Fibroblast of skin of left quadriceps (primary cell): ENCODE data around the gene NCOR1.
"Not testable (repeated sequence)": the region's sequence is repeated elsewhere in the genome, so short reads cannot be mapped to it uniquely, and the experiment has no call there.

Experiments
- DNase-seq, 2 experiments: peaks; one replicate each; pipeline ENCODE4 v3.0.0-alpha.2; 2013; ENCODE audit warnings: low read depth in 2 of 2

Gene NCOR1

GRCh38 chr17:16148596-16148995, 66.7 kb downstream of the NCOR1 start:
- no peak for DNase-seq

DNA sequence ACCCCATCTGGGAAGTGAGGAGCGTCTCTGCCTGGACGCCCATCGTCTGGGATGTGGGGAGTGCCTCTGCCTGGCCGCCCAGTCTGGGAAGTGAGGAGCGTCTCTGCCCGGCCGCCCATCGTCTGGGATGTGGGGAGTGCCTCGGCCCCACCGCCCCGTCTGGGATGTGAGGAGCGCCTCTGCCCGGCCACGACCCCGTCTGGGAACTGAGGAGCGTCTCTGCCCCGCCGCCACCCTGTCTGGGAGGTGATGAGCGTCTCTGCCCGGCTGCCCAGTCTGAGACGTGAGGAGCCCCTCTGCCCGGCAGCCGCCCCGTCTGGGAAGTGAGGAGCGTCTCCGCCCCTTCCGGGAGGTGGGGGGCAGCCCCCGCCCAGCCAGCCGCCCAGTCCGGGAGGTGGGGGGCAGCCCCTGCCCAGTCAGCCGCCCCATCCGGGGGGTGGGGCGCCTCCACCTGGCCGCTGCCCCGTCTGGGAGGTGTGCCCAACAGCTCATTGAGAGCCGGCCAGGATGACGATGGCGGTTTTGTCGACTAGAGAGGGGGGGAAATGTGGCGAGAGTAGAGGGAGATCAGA, 69.9 kb downstream of the NCOR1 start:
- not testable (repeated sequence) for DNase-seq

- DNase-seq, result no peak
These were observed 73.6 kb downstream of the NCOR1 start for GRCh38 chr17:16141685-16142084.

GRCh38 chr17:16140854-16141253, 74.5 kb downstream of the NCOR1 start:
- DNase-seq, result no peak

GRCh38 chr17:16135461-16135860, 79.9 kb downstream of the NCOR1 start:
- no peak for DNase-seq

GRCh38 chr17:16131593-16131992, 83.7 kb downstream of the NCOR1 start:
- DNase-seq, result no peak

GRCh38 chr17:16129441-16130205, 85.7 kb downstream of the NCOR1 start:
- DNase-seq, result no peak

- no peak for DNase-seq
These were observed 91.8 kb downstream of the NCOR1 start for GRCh38 chr17:16123531-16123930.

- DNase-seq, result no peak
These were observed 92.5 kb downstream of the NCOR1 start for GRCh38 chr17:16122697-16123434.

DNA sequence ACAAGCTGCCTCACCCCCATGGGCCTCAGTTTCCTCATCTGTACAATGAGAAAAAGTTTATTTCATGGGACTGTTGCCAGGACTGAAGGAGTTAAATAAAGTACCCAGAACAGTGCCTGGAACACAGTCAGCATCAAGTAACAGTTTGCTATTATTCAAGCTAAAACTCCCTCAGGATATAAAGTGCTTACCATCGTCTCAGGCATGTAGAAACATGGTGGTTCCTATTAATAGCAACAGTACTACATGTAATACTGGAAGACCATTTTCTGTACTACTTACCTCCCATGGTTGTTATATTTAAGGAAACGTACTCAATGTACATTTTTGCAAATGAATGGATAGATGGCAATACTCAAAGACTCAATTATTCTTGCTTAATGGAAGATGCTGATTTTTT, 93.4 kb downstream of the NCOR1 start:
- no peak for DNase-seq

DNA sequence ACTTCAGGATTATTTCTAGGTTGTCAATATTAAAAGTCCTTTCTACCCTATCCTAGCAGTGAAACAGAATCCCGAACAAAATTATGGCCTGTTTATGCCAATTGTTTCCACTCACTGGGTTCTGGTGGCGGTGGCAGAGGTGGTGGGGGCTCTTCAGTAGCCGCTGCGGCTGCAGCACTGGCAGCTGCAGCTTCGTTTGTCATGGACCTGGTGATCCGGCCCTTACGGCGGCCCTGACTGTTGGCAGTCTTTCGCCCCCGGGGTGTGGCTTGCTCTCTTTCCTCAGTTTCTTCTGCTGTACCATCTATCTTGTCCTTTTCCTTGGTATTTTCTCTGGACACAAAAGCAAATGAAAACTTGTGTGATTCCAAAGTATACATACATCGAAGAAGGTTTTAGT, 94.4 kb downstream of the NCOR1 start:
- no peak for DNase-seq

GRCh38 chr17:16117149-16117548, 98.2 kb downstream of the NCOR1 start:
- DNase-seq, result no peak

DNA sequence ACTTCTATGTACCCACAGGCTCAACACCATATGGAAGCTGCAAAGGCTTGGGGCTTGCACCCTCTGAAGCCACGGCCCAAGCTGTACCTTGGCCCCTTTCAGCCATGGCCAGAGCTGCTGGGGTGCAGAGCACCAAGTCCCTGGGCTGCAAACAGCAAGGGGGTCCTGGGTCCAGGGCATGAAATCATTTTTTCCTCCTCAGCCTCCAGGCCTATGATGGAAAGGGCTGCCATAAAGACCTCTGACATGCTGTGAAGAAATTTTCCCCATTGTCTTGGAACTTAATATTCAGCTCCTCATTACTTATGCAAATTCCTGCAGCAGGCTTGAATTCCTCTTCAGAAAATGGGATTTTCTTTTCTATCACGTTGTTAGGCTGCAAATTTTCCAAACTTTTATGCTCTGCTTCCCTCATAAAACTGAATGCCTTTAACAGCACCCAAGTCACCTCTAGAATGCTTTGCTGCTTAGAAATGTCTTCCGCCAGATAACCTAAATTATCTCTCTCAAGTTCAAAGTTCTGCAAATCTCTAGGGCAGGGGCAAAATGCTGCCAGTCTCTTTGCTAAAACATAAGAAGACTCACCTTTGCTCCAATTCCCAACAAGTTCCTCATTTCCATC, 100.1 kb downstream of the NCOR1 start:
- not testable (repeated sequence) for DNase-seq

DNA sequence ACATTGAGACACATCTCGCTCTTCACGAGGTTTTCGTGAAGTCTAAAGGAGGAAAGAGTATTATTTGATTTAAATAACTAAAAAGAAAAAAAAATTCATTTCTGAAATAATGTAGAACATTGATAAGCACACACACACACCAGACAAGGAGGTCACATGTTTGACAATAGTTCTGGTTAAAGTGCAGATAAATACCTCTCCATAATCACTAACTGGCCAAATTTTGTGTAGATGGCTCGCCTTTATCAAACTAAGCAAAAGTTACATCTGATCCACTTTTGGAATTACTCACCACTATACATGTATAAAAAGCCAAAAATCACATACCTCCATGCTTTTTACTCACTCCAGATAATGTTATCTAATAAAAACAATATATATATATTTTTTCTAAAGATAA, 106.5 kb downstream of the NCOR1 start:
- DNase-seq, result no peak

DNA sequence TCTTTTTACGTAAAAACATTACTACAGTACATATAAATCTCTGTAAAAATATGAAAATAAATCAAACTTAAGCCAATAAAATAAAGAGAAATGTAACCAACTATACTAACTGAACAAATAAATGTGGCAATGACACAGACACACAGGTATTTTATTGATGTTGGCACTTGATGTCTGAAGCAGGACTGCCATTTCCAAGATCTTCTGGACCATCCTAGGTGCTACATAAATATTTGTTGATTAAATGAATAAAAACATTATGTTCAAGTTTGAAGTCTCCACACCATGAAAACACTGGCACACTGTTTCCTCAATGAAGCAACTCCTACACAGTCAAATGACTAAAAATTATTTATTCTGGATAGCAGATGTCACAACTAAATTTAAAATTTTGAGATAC, 106.9 kb downstream of the NCOR1 start:
- DNase-seq, result no peak

DNA sequence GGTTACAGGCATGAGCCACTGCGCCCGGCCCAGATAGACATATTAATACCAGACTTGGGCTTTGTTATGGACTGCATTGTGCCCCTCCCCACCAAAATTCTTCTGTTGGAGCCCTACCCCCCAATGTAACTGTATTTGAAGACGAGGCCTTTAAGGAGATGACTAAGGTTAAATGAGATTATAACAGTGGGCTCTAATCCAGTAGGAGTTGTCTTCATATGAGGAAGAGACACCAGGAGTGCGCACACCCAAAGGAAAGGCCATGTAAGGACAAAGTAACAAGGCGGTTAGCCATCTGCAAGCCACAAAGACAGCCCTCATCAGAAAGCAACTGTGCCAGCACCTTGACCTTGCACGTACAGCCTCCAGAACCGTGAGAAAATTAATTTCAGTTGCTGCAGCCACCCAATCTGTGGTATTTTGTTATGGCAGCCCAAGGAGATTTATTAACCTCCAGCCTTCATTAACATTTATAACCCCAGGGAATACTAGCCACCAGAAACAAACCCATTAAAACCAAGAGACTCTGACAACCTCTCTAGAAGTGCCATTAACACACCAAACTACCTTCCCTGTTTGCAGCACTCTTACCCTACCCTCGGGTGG, 108.1 kb downstream of the NCOR1 start:
- DNase-seq, result no peak

DNA sequence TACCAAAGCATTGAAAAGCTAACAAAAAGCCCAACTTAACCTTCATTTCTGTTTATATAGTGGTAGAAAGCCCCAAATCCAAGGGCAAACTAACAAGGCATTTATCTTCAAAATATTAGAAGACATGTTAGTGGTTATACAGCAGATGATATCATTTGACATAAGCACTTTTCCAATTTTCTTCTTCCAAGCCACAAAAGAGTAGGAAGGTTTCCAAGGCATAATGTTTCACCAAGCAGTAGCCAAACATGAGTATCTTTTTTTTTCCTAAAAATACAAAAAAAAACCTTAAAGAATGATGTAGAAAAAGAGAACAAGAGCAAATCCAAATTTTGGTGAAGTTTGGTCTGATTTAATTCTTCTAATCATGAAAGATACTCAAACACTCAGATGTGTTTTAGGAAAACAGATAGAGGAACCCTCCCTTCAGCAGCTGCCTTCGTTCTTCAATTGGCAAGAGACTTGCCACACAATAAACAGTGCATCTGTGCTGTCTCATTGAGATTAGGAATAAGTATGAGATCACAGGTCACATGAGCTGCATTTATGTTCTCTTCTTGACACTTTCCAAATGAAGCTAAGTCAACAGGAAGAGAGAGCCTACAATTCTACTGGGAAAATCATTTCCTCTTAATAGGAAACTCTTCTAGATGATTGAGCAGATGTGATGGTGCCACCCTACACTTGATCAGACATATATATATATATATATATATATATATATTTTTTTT, 109.0 kb downstream of the NCOR1 start:
- DNase-seq, result no peak

- no peak for DNase-seq
These were observed 111.1 kb downstream of the NCOR1 start for GRCh38 chr17:16104189-16104588.

DNA sequence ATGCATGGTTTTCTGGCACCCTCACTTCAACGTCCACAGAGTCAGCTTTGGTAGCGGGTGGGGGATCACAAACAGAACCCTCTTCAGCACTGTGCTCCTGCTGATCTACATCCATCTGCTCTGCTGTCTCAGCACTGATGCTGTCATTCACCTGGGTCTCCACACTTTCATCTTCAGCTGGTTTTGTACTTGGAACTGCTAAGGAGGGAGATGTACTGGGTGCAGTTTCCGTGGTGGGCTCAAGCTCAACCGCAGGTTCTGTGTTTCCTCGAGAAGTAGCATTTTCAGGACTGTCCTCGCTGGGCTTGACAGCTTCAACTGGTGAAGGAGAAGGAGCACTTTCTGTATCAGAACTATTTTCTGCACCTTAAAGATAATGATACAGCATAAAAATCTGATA, 113.9 kb downstream of the NCOR1 start:
- DNase-seq, result no peak

GRCh38 chr17:16100737-16101400, 114.5 kb downstream of the NCOR1 start:
- no peak for DNase-seq

DNA sequence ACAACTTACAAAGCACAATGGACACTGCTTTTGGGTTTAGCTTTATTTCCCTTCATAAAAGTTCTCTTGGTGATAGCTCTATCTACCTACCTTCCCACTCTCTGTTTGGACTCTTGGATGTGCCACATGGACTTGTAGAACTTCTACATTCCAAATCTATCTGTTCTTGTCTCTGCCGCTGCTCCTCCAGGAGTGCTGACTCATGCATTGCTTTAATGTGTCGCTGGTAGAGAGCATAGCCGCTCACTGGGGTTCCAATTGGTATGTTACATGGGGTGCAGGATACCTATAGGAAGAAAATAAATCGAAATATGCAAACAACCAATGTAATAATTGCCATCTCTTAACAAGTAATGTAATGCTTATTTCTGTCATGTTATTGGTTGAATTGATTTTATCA, 123.6 kb downstream of the NCOR1 start:
- no peak for DNase-seq
